ENCODE measurements around the gene RBMS1.

DNA sequence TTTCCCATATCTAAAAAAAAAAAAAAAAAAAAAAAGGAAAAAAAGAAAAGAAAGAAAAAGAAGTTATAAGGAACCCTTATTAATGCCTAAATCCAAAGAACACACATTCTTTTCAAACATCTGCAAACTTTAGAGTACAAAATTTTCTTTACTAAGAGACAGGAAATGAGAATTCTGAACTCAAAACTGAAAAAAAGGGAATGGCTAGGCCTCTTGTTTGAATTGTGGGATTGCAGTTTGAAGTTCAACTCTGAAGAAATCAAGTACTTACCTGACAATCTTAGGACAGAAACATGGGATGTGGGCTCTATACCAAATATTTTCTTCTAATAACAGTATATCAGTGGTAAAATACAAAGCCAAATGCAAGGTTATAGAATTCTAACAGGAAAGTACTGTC is 175.4 kb downstream of the RBMS1 start:
- TF ChIP-seq, protein P1, sequence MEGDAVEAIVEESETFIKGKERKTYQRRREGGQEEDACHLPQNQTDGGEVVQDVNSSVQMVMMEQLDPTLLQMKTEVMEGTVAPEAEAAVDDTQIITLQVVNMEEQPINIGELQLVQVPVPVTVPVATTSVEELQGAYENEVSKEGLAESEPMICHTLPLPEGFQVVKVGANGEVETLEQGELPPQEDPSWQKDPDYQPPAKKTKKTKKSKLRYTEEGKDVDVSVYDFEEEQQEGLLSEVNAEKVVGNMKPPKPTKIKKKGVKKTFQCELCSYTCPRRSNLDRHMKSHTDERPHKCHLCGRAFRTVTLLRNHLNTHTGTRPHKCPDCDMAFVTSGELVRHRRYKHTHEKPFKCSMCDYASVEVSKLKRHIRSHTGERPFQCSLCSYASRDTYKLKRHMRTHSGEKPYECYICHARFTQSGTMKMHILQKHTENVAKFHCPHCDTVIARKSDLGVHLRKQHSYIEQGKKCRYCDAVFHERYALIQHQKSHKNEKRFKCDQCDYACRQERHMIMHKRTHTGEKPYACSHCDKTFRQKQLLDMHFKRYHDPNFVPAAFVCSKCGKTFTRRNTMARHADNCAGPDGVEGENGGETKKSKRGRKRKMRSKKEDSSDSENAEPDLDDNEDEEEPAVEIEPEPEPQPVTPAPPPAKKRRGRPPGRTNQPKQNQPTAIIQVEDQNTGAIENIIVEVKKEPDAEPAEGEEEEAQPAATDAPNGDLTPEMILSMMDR (IDR thresholded peaks at IDR 0.05) = no peak
- TF ChIP-seq POLR2A (IDR thresholded peaks at IDR 0.05) (no peak), POLR2AphosphoS5 (IDR thresholded peaks at IDR 0.05) (no peak)

Measured in gastroesophageal sphincter (tissue), 3 donors.